ENCODE data around the gene PROM2. TPM values are rescaled to one million over a fixed set of nuclear protein-coding genes. Genes with fewer than 3 reads are reported as not detected.

Gene PROM2
- total RNA-seq, 1 donor from 2014 or later, result 5.4 TPM

GRCh38 chr2:95291222-95291621, 17.0 kb downstream of the PROM2 start:
- Mint-ChIP-seq H3K4me1 (ENCODE audit: low read depth, unreplicated experiment) (peaks cover 5% of the 10 kb centered on the region), H3K9me3 (ENCODE audit: unreplicated experiment) (peaks cover 10% of the 10 kb centered on the region), H3K27ac (ENCODE audit: unreplicated experiment) (no peak overlapping the region), H3K27me3 (ENCODE audit: unreplicated experiment) (peaks cover 11% of the 10 kb centered on the region), H3K4me3 (ENCODE audit: unreplicated experiment) (no peak overlapping the region), H3K36me3 (ENCODE audit: unreplicated experiment) (peaks cover 23% of the 10 kb centered on the region)
- no peak for DNase-seq
- no peak for TF ChIP-seq CTCF (IDR thresholded peaks at IDR 0.05; ENCODE audit: partially characterized antibody, unreplicated experiment)

- DNase-seq, result no peak
- H3K27me3 Mint-ChIP-seq (ENCODE audit: unreplicated experiment), result peaks cover 5% of the 10 kb centered on the region
- peaks cover 6% of the 10 kb centered on the region for H3K4me1 Mint-ChIP-seq (ENCODE audit: low read depth, unreplicated experiment)
- H3K4me3 Mint-ChIP-seq (ENCODE audit: unreplicated experiment), result no peak overlapping the region
- TF ChIP-seq CTCF (IDR thresholded peaks at IDR 0.05; ENCODE audit: partially characterized antibody, unreplicated experiment), result no peak
- H3K27ac Mint-ChIP-seq (ENCODE audit: unreplicated experiment), result no peak overlapping the region
- peaks cover 23% of the 10 kb centered on the region for H3K36me3 Mint-ChIP-seq (ENCODE audit: unreplicated experiment)
- H3K9me3 Mint-ChIP-seq (ENCODE audit: unreplicated experiment), result peaks cover 8% of the 10 kb centered on the region
These were observed 18.5 kb downstream of the PROM2 start for GRCh38 chr2:95292623-95293260.

GRCh38 chr2:95294579-95295250, 20.5 kb downstream of the PROM2 start:
- H3K36me3 Mint-ChIP-seq (ENCODE audit: unreplicated experiment), result peaks cover 23% of the 10 kb centered on the region
- no peak overlapping the region for H3K4me3 Mint-ChIP-seq (ENCODE audit: unreplicated experiment)
- no peak overlapping the region for H3K27ac Mint-ChIP-seq (ENCODE audit: unreplicated experiment)
- peaks cover 3% of the 10 kb centered on the region for H3K4me1 Mint-ChIP-seq (ENCODE audit: low read depth, unreplicated experiment)
- no peak for DNase-seq
- peaks cover 2% of the 10 kb centered on the region for H3K27me3 Mint-ChIP-seq (ENCODE audit: unreplicated experiment)
- H3K9me3 Mint-ChIP-seq (ENCODE audit: unreplicated experiment), result peaks cover 10% of the 10 kb centered on the region
- TF ChIP-seq CTCF (IDR thresholded peaks at IDR 0.05; ENCODE audit: partially characterized antibody, unreplicated experiment), result no peak

GRCh38 chr2:95295376-95295775, 21.1 kb downstream of the PROM2 start:
- Mint-ChIP-seq H3K27me3 (ENCODE audit: unreplicated experiment) (peaks cover 3% of the 10 kb centered on the region), H3K4me1 (ENCODE audit: low read depth, unreplicated experiment) (peaks cover 3% of the 10 kb centered on the region), H3K36me3 (ENCODE audit: unreplicated experiment) (peaks cover 19% of the 10 kb centered on the region), H3K27ac (ENCODE audit: unreplicated experiment) (no peak overlapping the region), H3K9me3 (ENCODE audit: unreplicated experiment) (peaks cover 10% of the 10 kb centered on the region), H3K4me3 (ENCODE audit: unreplicated experiment) (no peak overlapping the region)
- no peak for DNase-seq
- TF ChIP-seq CTCF (IDR thresholded peaks at IDR 0.05; ENCODE audit: partially characterized antibody, unreplicated experiment), result no peak

GRCh38 chr2:95296011-95296410, 21.8 kb downstream of the PROM2 start:
- Mint-ChIP-seq H3K4me1 (ENCODE audit: low read depth, unreplicated experiment) (peaks cover 3% of the 10 kb centered on the region), H3K9me3 (ENCODE audit: unreplicated experiment) (peaks cover 4% of the 10 kb centered on the region), H3K27me3 (ENCODE audit: unreplicated experiment) (peaks cover 5% of the 10 kb centered on the region), H3K4me3 (ENCODE audit: unreplicated experiment) (no peak overlapping the region), H3K36me3 (ENCODE audit: unreplicated experiment) (peaks cover 13% of the 10 kb centered on the region), H3K27ac (ENCODE audit: unreplicated experiment) (no peak overlapping the region)
- TF ChIP-seq CTCF (IDR thresholded peaks at IDR 0.05; ENCODE audit: partially characterized antibody, unreplicated experiment), result no peak
- no peak for DNase-seq
